Measurements from ENCODE around the gene TRIM17.
A peak's percentile ranks its signal among the peaks of the same experiment; 100 is the strongest.

The TRIM17 gene, protein sequence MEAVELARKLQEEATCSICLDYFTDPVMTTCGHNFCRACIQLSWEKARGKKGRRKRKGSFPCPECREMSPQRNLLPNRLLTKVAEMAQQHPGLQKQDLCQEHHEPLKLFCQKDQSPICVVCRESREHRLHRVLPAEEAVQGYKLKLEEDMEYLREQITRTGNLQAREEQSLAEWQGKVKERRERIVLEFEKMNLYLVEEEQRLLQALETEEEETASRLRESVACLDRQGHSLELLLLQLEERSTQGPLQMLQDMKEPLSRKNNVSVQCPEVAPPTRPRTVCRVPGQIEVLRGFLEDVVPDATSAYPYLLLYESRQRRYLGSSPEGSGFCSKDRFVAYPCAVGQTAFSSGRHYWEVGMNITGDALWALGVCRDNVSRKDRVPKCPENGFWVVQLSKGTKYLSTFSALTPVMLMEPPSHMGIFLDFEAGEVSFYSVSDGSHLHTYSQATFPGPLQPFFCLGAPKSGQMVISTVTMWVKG

DNA sequence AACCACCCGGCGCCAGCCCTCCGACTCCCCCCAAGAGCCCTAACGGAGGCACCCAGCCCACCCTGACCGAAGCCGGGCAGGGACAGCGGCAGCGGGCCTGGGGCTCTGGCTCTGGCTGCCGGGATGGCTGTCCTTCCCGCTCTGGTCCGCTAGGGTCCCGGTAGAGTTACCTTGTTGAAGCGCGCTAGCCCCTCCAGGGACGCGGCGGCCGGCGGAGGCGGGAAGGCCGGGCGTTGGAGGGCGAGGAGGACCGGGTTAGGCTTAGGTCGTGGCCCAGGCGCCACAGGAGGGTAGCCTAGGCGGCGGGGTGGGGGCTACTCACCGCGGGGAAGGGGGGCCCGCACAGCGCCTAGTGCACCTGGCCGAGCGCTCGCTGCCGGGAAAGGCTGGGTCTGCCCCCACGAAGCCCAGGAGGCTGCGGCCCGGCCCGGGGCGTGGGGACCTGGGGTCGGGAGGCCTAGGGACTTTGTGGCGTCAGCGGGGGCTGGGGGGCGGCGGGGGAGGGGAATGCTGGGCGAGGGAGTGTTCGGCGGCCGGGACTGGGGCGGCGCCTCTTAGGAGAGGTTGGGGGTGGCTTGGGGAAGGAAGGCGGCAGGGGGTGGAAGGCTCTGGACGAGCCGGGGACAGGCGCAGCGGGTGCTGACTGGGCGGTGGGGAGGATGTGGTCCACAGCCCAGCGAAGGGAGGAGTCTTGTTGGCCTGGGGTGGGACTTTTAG is at the start of gene TRIM17:
TSS of gene TRIM17 (minus strand) at position 645 of the 717 bp plus-strand sequence. CDS start 1,789 bp downstream, outside the sequence.
- no peak for DNase-seq

DNA sequence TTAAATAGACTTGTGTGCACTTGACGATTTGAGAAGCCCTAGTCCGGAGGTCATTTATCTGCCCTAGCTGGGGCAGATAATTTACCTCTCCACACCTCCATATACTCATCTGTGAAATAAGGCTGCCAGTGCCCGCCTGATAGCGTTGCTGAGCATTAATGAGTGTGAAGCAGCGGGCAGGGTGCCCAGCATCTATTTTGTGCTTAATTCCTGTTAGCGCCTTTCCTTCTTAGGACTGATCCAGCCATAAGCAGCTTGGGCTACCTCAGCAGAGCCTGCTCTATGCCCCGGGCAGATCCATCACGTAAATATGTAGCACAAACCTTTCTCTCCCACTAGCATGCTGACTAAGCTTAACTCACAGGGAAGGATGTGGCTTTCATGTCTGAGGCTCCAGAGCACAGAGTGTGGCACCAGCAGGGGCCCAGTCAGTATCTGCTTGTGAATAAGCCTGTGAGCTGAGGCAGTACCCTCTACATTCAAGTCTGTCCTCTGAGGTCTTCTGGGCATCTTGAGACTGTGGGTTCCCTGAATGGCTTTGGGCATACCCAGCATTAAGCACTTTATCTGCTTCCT is 49.0 kb upstream of the TRIM17 start:
- DNase-seq, result no peak

DNA sequence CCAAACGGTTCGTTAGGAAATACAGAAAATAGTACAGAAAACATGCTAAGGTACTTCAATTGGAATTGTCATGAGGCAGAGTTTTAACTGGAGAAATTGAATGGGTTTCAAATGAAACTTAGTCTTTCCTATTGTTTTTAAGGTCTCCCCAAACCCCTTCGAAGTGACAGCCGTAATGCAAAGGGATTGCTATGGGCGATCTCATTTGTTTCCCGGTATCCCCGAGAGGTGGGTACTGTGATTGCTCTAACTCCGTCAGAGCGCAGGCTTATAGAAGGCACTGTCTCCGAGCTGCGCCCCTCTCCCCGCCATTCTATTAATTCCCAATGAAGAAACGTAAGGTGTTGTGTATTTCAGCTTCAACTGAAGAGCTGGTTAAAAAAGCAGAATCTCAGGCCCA is 48.5 kb upstream of the TRIM17 start:
- no peak for DNase-seq

DNA sequence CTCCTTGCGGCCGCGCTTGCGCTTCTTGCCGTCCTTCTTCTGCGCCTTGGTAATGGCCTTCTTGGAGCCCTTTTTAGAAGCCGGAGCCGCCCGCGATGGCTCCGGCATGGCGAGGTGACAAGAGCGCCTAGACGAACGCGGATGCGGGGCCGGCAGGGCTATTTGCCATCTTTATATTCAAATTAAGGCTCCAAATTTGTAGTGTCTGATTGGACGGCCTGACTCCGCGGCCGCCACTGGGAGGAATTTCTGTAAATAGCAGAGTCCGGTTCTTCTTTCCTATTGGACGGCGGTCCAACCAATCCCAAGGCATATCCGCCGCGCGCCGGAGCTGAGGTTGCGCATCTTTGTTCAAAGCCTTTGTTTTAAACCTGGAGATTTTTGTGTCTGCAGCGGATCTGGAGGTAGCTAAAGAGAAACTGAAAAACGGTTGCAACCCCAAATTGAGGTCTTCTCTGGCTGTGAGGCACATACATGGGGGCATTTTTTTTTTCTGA is 47.9 kb upstream of the TRIM17 start:
- DNase-seq, result peak; percentile 96

DNA sequence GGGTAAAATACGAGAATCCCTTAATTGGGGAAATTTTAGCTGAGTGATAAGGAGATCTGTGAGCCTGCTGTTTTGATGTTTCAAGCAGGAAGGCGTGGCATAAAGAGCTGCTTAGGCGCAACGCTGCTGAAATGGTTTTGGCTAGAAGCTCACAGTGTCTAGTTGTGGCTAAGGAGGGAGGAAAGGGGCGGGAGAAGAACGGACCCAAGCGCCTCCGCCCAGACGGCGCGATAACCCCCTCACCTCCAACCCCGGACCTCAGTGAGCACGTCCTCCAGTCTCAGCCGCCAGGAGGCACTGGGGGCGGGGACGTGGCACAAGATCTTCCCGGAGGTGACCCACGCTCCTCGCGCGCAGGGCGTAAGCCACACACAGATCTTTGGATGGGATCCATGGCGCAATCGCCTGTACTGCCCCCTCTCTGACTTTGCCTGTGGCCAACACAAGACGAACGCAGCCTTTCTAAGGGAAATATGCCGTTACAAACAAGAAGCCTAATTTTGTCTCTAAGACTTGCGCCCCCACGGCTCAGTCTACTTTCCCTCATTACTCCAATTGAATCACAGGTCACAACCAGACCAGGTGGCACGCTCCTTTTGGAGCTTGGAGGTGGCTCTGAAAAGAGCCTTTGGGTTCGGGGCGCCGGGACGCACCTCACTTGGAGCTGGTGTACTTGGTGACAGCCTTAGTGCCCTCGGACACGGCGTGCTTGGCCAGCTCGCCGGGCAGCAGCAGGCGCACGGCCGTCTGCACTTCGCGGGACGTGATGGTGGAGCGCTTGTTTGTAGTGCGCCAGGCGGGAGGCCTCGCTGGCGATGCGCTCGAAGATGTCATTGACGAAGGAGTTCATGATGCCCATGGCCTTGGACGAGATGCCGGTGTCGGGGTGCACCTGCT is 47.1 kb upstream of the TRIM17 start:
- DNase-seq, result peak; percentile 51

DNA sequence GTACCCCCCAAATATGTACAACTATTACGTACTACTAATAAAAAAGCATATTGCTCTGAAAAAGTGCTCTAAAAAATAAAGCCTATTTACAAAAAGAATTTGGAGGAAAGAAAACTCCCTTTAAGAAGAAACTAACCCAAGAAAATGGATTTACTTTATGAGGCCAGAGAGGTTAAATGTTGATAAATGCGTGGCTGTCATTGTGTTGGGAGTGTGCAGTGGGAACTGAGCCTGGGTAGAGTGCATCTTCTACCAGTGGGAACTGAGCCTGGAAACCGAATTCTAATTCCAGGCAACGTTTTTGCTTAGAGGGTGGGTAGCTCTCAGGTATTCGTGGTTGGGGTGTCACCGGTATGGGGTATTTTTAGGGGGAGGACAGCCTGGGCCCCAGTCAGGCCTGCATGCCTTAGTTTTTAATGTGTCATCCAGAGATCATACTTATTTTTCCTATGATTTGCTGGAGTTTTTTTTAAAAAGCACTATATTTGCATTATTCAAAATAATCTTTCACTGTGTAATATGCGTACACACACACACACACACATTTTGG is 46.4 kb upstream of the TRIM17 start:
- no peak for DNase-seq

DNA sequence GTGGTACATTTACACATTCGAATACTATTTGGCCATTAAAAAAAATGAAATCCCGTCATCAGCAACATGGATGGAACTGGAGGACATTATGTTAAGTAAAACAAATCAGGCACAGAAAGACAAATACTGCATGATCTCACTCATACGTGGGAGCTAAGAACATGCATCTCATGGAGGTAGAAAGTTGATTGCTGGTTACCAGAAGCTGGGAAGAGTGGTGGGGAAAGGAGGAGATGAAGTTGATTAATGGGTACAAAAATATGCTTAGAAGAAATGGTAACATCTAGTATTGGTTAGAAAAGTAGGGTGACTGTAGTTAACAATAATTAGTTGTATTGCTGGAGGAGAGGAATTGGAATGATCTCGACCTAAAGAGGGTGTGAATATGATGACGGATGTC is 45.9 kb upstream of the TRIM17 start:
- no peak for DNase-seq

DNA sequence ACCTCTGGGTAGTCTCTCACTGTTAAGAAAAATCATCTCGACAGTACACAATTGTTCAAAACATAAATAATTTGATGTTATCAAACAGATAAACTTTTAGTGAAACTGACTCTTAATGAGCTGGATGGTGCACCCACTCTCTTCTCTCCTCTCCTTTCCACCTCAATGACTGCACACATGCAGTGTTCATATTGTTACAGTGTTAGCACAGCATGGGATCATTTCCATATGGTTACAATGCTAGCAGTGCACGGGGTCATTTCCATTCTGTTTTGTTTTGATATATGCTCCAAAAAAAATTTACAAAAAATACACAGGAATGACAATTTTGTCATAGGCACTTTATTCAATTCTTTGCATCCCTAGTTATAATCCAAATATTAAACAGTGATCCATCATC is 44.2 kb upstream of the TRIM17 start:
- DNase-seq, result no peak

DNA sequence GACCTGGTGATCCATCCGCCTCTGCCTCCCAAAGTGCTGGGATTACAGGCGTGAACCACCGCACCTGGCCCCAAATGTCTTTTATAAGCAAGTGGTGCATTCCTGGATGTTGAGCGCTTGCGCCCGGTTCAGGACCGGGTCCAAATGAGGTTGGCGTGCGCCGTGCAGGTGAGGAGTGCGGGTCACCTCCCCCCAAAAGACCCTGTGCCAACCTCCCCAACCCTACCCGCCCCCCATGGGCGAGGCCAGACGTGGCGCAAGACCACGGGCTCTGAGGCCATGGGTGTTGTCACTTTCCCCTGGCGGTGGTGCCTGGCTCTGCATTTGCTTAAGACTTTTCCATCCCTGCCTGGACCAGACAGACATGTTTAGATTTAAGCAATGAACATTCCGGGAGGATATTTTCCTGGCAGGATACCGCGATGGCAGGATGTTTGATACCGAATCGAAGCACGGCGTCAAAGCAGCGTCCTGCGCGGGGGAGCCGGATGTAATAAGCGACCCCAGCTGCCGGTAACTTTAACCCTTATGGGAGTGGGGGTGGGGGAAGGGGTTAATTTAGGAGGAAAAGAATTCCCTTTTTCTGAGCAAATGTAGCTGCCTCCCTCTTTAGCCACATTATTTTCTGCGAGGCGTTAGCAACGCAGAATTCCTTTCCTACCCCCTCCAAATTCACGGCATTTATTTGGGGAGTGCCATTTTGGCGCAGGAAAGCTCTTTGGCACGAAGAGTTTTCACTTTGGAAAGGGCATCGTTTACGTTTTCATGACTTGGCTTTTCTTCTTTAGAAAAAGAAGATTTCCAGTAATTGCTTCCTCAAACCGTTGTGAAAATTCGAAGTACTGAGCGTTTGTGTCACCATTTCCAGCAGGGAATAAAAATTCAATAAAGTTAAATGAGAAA is 42.7 kb upstream of the TRIM17 start:
- DNase-seq, result peak; percentile 21

DNA sequence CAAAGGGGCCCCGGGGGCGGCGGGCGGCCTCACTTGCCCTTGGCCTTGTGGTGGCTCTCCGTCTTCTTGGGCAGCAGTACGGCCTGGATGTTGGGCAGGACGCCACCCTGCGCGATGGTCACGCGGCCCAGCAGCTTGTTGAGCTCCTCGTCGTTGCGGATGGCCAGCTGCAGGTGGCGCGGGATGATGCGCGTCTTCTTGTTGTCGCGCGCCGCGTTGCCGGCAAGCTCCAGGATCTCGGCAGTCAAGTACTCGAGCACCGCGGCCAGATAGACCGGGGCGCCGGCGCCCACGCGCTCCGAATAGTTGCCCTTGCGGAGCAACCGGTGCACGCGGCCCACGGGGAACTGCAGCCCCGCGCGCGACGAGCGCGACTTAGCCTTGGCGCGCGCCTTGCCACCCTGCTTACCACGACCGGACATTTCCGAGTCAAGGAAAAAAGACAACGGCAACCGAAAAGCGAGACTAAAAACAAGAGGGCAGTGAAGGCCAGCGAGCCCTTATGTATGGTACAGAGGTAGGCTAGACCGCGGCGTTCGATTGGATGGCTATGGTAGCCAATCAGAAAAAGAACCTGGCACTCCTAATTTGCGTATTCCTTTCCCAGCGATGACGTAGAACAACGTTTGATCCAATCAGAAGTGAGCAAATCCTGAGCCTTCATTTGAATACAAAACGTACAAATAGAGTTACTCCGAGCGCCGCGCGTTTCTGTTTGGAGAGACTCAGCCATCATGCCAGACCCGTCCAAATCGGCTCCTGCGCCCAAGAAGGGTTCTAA is 40.9 kb upstream of the TRIM17 start:
- peak; percentile 100 for DNase-seq

DNA sequence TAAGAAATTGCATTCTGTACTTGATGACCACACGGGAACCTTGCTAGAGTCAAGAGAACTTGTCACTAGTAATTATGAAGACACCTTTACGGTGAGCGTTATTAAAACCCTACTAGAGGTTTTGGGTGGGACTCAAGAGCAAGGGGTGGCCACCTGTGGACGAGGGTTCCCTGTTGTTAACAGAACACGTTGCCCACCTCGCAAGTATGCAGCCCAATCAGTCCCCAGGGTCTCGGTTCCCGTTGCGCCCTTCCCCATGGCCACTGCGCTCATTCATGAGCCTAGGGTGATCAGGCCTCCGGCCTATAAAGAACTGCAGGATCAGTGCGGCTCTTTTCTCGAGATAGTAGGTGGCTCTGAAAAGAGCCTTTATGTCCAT is 40.3 kb upstream of the TRIM17 start:
- DNase-seq, result no peak

DNA sequence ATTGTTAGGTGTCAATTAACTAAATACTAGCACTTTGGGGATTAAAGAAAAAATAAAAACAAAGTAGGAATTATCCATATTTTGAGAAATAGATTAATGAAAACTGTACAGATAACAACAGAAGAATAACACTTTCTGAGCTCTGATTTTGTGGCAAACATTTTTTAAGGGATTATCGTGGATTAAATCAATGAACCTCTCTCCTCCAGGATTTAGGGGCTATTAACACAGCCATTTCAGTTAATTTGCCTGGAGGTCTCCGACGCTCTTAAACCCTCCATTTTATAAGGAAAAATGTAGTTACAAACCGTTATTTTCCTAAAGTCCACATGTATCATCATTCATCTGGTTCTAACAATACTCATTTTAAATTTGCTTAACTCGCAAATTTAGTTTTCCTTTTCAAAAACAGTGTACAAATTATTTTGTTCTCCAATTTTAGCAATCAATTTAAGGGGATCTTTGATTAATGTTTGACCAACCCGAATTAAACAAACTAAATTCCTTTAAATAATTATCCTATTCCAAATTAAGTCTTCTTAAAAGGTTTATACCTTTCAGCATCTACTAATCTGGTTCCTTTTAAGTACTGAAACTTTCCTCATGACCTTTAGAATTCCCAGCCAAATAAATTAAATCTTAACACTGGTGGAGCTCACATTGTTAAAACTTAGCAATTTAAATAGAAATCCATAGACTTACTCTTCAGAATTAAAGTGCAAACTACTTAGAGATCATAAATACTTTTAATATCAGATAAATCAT is 39.8 kb upstream of the TRIM17 start:
- no peak for DNase-seq

DNA sequence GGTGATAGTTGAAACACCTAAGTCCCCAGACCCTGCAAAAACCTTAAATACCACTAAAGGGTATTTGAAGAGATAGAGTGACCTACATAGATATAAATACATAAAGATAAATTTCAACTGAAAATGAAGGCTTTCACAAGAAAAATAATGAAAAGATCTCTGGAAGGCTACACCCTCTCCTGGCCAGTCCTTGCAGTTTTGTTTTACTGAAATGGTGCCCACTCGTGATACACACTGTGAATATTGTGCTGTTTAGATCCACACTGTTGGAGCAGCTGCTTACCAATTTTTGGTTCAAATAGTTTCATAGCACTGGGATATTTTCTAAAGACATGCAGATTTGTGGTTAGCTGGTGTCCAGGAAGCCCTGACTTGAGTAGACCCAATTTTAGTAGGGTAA is 39.1 kb upstream of the TRIM17 start:
- DNase-seq, result no peak

DNA sequence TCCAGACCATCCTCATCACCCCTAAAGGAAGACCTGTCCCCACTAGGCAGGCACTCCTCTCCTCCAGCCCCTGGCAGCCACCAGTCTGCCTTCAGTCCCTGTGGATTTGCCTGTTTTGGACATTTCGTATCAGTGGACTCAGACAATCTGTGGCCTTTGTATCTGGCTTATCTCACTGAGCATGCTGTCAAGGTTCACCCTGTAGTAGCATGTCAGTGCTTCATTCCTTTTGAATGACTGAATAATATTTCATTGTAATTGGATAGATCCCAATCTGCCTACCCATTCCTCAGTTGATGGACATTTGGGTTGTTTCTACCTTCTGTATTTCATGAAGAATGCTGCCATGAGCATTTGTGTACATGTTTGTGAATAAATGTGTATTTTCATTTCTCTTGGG is 37.6 kb upstream of the TRIM17 start:
- DNase-seq, result no peak

DNA sequence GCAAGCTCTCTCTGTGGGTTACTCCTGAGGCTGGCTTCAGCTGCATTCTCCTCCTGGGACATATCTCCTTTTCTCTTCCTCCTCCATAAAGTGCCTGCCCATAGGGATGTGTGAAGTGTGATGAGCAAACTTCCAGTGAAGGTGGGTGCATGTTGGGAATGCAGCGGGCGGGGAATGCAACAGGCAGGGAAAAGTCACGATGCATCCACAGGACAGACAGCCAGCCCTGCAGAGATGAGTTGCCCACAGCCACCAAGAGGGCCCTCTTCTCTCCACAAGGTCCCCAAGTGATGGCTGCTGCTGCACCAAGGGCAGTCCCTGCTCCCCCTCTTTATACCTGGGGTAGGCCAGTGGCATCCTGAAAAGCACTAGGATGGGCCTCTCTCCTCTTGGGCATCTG is 37.0 kb upstream of the TRIM17 start:
- no peak for DNase-seq

DNA sequence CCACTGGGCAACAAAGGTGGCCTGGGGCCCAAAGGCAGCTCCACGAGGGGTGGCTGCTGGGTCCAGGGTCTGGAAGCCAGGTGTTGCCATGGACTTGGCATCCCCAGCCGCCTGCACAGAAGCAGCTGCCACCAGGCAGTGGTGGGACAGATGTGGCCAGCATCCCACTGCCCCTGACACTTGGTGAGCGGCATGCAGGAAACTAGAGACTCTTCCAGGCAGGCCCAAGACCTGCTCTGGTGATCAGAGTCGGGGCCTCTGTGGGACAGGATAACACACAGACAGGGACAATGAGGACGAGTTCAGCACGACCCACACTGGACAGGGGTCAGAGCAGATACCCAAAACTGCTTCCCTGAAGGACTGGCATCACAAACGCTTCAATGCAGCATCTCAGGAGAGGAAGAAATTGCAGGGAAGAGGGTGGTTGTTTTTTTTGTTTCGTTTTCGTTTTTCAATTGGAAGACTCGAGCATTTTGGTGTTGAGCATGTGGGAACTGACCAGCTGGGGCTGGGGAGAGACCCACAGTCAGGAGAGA is 36.4 kb upstream of the TRIM17 start:
- DNase-seq, result no peak

DNA sequence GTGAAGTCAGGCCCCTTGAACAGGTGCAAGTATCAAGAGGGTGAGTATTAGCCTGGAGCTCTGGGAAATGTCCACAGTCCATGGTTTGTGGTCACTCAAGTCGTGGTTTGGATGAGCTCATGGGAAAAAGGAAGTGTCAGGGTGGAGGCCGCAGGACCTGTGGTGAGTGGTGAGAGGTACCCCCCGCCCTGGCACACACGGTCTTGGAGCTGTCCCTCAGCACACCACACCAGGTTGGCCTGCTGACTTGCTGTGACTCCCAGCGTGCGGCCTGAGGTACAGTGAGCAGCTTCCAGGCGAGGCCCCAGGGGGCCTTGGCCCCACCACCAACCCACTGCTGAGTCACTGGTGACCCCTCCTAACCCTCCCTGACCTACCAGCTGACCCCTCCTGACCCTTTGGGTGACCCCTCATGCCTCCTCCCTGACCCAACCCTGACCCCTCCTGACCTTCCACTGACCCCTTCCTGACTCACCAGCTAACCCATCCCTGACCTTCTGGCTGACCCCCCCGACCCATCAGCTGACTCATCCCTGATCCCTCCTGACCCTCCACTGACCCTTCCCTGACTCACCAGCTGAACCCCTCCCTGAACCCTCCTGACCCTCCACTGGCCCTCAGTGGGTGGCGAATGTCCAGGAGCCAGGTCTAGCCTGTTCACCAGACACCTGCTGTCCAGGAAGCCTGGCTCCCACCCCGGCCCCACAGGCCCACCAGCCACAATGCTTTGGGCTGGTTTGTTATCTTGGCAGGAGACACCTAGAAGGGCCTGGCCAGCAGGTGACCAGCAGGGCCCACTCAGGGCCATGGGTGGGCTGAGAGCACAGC is 35.7 kb upstream of the TRIM17 start:
- DNase-seq, result no peak

DNA sequence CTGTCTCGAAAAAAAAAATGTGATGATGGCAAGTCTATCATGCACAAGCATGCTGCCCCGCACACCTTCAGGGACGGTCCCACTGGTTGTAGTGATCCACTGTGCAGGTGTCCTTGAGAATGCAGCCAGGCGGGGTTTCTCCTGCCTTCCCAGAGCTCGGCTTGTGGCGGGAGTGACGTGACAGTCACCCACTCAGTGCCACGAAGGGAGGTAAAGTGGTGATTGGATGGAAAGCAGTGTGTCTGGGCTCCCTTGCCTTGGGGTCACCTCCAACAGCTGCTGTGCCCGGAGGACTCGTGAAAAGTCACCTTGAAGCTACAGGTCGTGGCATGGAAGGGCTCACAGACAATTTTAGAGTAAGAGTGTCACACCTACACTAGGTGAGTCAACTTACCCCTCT is 33.5 kb upstream of the TRIM17 start:
- no peak for DNase-seq
